Cerebellar cortex (tissue), 1 donor: Measurements from ENCODE around the gene SLC17A4.

ENCODE experiments used
- DNase-seq: peaks from one replicate; pipeline ENCODE4 v3.0.0-alpha.2; 2015; ENCODE audit warnings: low spot score

SLC17A4 gene

DNA sequence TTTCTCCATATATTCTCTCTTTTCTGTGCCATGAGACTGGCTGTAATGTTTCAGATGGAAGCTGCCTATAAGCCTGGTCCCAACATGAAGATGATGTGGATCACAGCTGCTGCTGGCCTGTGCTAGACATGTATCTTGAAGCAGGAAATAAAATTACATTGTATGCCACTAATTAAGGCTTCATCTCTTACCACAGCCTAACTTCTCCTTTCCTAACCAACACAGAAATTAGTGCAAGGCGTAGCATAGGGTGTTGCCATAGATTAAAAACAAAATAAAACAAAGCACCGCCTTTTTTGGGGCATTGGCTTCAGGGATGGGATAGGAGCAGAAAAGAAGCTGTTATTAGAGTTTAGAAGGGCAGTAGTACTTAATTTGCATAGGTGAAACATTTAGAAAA is 4.7 kb upstream of the SLC17A4 start:
- DNase-seq, result no peak

DNA sequence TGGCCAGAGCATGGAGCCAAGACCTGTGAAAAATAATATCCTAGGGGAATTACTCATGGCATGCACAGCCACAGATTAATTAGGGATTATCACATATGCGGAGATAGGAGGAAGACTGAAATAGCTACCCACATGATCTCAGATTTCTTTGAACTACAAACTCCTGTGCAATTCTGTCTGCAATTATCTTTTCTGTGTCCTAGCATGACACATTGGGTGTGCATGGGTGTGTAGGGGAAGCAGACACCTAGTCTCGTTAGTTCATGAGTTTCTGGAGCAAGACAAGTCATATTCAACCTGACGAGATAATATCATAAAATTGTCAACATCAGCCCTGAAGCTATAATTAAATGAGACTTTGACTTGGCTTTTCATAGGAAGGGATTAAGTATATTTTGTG is 3.6 kb upstream of the SLC17A4 start:
- no peak for DNase-seq

DNA sequence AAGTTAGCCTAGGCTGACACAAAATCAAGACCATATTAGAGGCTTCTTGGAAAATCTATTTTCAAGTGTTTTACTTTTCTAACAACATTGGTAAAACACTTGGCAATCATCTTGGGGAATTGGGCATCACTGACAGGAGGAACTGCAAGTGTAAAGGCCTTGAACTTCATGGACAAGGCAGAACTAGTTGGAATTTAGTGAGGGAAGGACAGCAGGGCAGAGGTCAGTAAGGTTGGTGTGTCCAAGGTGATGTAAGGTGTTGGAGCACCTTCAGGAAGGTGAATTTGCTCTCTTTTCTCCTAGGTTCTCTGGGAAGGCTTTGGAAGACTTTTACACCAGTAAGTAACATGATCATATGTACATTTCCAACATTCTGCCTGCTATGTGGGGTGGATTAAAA is 1.5 kb upstream of the SLC17A4 start:
- no peak for DNase-seq

DNA sequence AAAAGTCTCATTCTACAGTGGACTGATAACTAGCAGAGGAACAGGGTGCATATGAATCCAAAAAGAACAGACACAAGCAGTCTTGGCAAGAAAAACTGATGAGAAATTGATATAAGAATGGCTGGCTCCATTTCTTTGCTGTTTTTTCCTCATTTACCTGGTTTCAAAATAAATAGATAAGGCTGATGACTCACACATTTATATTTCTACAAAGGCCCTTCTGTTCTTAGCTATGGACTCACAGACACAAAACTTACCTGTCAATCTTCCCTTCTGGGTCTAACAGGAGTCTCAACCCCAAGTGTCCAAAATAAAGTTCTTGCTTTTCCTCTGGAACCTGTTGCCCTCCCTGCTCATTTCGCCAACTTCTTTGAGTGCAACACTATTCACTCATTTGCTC is 941 bp downstream of the SLC17A4 start:
- DNase-seq, result no peak

DNA sequence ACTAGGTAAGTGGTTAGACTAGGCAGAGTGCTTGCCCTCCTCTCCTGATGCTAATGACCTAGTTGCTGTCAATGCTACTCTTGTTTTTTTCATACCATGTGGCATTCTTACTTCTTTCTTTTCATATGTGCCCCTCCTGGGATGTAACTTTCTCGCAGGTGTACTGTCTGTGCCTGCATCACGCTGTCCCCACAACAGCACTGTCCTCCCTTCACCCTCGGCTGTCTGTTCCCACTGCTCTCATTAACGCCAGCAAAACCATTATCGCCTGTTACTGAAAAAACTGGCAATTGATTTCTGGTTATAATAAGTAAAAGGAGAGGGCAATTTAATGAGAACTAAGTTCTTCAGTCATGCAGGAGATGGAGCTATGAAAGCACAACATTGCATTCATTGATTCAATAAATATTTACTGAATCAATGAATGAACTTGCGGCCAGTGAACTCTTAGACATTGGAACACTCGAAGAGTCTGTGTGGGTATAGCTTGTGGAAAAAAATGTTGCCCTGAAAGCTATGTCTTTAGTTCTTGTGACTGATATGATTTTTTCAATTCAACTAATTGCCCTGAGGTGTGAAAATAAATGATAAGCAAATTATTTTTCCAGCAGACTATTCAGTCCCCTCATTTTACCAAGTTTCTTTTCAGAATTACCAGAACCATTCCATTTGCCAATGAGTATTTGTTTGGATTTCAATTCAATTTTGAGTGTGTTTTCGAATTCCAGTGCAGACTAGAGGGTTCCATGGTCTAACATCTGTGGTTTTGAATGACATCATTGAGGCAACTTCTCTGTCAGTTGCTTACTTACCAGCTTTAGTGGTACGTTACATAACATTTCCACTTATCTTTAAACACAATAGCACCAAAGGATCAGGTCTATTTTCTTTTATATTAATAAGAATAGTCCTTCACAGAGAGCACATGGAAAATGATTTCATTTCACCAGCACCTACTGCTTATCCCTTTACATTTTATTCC is 2.1 kb downstream of the SLC17A4 start:
- no peak for DNase-seq

DNA sequence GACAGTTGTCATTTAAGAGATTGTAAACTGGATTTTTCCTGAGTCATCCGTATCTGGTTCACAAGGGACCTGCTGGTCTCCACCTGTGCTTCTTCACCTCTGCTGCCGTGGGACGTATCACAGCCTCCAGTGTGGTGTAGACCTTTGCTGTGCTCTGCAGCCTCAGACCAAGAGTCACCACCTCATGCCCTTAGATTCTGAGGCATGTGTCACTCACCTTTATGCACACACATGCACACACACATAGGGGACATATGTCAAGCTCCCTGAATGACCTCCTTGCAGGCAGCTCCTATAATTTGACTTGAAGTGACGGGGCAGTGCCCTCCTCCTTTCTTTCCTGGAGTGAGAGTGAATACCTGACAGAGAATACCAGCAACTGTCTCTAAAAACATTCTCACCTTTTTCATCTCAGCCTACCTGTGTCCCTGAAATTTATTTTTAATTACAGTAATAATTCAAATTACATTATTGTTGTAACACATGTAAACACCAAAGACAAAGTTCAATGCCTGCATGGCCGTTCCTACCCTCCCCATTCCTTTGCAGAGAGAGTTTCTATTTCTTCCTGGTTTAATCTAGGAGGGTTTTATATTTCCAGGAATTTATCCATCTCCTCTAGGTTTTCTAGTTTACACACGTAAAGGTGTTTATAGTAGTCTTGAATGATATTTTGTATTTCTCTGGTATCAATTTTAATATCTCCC is 3.5 kb downstream of the SLC17A4 start:
- DNase-seq, result no peak

DNA sequence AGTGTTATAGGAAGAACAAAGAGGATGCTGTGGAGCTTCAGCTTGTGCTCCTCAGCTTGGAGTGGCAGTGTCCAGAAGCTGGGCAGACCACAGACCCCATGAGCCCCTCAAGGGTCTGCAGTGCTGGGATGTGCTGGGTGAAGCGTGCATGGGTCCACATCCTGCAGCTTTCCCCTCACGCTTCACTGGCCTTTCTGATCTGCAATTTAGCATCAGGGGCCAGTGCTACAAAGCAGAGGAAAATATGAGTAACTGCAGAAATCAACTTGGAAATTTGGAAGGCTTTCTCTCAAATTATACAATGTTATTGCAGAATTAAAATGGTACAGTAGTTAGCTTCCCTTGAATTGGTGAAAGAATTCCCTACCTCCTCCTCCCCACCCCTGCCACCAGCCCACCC is 10.1 kb downstream of the SLC17A4 start:
- DNase-seq, result no peak

DNA sequence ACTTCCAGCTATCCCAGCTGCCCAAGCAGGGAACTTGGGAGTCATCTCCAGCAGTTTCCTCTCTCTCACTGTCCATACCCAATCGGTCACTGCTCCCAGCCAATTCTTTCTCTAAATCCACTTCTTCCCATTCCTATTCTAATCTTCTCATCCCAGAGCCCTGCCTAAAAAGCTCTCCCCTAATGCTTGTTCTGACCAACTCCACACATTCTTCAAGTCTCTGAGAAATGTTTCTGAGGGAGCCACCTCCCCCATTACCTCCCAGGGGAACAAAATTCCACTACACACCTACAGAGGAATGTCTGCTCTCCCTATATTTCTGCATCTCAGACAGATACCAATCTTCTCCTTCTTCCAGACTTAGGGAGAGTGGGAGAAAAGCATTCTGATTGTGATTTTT is 14.0 kb downstream of the SLC17A4 start:
- no peak for DNase-seq

DNA sequence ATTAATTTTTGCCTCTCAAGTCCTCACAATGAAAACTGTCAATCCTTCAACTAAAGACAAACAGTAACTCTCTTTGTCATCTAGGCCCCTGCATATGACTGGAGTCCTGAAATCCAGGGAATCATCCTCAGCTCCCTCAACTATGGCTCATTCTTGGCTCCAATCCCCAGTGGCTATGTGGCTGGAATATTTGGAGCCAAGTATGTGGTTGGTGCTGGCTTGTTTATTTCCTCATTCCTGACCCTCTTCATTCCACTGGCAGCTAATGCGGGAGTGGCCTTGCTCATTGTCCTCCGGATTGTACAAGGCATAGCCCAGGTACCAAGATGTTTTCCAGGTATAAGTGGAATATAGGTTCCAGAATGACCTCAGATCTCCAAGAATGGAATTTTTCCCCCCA is 15.4 kb downstream of the SLC17A4 start:
- no peak for DNase-seq

DNA sequence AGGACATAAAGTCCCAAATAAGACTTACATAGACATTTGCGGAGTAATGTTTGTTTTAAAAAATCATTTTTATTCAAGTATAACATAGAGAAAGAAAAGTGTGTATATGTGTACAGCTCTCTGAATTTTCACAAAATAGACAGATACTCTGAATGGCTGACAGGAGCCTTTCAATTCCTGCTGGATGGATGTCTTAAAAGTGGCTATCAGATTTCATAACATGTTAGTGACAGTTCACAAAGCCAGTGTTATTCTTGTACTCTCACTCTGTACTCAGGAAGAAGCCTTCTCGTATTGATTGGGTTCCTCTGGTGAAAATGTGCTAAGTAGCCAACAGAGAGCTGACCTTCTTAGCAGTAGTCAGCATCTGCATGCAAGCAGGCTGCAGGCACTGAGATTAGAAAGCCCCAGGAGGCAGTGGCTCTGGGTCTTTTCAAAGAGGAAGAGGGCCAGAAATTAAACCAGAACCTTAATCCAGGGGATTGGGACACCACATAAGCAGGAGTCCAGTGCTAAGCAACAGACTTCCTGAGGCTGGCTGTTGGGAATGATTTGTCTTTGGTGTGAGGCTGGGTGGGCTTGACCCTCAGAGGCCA is 19.7 kb downstream of the SLC17A4 start:
- no peak for DNase-seq

DNA sequence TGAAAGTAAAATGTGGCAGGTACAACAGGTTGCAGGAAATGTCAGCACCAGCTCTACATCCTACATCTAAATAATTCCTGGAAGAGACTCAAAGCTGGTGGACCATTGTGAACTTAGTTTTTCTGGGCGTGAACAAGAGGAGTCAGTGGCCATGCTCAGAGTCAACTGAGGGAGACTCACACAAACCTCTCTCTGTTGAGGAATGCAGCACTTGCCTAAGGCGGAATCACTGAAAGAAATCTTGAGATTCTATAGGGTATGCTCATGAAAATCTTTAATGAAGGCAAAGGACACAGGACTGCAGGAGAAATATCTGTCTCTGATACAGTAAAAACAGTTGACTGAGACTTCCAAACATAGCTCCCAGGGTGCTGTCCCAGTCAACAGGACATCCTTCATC is 22.5 kb downstream of the SLC17A4 start:
- no peak for DNase-seq

DNA sequence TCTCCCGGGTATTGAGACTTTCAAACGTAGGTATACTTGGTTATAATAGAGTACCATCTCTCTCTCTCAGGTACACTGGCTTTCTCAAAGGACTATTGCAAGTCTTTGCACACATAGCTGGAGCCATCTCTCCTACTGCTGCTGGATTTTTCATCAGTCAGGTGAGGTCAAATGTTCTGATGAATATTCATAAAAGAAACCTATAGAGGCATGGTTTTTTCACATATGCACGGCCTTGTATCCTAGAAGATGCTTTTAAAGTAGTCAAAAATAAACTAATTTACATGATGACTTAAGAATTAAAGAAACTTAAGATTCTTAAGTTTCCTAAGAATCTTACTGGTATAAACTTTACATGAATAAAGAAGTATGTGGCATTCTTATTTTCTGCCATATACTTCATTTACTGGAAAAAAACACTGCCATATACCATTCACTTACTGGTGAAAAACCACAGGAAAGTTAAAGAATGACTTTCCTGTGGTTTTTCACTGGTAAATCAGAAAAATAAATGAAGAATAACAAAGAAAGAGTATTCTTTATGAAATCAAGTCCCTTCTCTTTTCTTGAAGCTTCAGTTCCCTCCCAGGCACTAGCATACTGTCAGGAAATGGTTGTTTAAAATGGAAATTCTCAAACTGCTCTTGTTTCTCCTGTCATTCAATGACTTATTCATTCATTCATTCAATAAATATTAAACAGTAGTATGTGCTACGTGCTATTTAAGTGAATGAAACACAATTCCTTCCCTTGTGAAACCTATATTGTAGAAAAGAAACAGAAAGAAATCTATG is 23.5 kb downstream of the SLC17A4 start:
- no peak for DNase-seq

DNA sequence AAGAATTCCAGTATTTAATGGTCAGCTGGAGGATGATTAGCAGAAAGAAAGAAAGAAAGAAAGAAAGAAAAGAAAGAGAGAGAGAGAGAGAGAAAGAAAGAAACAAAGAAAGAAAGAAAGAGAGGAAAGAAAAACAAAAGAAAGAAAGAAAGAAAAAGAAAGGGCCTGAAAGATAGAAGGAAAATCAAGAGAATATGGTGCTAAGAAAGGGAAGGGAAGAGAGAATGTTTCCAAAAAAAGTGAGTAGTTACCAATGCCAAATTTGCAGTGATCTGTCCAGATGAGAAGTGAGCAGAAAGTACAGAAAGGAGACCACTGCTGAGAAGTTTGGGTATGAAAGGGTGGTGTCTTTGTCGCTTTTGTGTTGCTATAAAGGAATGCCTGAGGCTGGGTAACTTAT is 26.6 kb downstream of the SLC17A4 start:
- no peak for DNase-seq

DNA sequence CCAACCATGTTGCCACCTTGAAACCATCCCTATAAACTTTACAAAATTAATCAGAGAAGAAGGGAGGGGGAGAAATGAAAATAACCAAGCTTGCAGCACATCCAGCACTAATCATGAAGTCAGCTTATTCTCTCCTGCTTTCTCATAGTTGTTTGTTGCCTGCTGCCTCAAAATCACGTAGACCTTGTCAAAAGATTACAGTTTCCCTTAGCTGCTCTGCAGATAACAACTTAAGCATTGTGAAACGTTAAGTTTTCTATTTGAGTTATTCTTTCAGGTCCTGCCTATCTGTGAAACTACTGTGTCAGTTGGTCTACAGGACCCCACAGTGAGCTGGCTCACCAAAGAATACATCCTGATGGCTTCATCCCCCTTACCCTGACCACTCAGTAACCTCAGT is 32.9 kb downstream of the SLC17A4 start:
- DNase-seq, result no peak

DNA sequence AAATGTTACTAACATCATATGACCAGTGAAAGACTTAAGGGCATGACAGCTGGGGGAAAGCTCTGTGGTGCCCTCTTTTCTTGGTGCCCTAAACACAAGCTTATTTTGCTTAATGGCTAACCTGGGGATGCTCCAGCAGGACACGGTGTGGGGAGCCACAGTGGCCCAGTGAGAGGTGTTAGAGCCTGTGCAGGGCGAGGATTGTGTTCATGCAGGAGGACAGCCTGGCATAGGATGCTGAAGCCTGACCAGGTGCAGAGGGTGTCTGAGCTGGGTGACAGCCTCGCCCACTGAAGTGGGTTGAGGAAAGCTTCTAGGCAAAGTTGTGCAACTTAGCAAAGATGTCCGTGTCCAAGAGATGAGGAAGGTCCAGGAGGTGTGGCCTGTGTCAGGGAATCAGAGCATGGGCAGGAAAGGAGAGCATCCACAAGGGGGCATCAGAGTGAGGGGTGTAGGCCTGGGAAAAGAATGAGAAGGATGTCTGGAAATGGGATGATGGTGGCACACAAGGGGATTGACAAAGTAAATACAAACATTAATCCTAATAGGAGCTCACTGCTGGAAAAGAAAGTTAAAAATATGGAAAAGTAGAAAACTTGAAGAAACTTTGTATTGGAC is 33.9 kb downstream of the SLC17A4 start:
- peak; percentile 41 for DNase-seq

DNA sequence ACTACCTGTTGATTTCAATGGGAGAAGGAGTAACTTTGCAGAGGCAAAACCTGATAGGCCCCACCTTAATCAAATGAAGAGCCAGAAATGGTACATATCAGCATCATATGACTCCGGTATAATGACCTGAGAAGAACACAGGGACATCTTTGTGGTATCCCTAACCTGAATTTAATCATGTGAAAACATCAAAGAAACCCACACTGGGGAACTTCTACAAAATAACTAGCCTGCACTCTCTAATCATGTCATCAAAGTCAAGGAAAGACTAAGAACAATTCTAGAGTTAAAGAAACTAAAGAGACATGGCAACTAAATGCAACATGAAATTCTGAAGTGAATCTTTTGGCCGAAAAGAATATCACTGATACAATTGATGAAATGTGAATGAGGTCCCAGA is 34.9 kb downstream of the SLC17A4 start:
- no peak for DNase-seq

DNA sequence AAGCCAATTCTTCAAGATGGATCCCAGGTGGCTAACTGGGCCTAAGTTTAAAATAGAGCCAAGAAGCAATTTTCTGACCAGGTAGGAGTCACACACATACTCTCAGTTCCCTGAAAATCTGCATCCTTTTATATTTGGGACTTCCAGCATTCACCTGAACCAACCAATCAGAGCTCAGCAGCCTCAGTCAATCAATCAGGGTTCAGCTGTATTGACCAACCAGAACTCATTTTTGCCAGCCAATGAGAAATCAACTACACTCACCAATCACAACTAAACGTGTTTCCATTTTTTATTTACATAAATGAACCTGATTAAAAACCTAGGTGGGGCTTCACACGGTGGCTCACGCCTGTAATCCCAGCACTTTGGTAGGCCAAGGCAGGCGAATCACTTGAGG is 37.5 kb downstream of the SLC17A4 start:
- DNase-seq, result no peak

DNA sequence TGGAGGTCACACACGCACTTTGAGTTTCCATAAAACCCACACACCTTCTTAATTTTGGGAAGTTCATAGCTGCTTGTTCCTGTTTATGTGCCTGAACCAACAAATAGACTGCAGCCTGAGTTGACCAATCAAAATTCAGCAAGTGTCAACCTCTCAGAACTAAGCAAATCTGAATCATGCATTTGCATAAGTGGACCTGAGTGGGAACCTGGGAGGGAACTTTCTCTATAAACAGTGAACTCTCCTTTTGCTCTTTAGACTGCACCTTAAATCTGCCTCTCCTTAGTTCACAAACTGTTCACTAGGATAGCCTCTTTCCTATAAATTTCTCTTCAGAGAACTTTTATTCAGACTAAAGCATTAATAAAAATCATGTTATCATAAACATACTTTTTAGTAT is 39.4 kb downstream of the SLC17A4 start:
- no peak for DNase-seq

DNA sequence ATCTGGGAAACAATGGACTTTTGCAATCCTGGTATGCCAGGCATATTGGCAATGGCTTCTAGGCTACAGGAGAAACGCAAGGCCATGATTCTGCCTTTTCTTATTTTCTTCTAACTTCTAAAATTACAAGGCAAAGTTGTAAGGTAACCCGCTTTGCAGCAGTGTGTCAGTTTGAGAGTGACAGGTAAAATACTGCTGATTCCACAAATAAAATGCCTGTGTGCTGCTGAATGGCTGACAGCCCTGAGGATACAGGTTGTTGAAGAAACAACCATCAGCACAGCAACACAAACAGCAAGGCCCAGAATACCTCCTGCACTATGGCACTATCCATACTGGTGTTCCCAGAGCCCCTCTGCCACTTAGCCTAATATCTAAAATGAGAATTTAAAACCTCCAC is 40.2 kb downstream of the SLC17A4 start:
- DNase-seq, result no peak

DNA sequence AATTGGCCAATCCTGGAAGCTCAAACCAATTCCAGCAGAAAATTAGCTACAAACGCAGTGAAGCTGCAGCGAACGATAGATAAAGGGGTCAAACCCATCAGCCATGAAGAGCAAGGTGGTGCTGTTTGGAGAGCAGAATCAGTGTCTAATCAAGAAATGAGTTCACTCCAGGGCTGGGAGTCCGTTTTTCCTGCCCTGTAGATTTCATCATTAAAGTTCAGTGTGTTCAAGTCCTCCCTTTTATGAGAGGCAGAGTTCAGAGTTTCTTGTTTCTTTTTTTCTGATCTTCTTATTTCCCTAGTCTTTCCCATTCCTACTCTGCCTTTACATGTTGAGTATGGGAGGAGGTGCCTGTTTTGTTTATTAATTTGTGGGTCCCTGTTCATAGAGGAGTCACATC is 46.9 kb downstream of the SLC17A4 start:
- no peak for DNase-seq

DNA sequence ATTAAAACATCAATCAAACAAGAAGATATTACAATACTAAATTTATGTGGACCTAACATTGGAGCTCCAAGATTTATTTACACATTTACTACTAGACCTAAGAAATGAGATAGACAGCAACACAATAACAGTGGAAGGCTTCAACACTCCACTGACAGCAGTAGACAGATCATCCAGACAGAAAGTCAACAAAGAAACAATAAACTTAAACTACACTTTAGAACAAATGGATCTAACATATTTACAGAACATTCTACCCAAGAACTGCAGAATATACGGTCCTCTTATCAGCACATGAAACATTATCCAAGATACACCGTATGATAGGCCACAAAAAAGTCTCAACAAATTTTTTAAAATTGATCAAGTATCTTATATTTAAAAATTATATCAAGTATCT is 50.3 kb downstream of the SLC17A4 start:
- DNase-seq, result no peak

DNA sequence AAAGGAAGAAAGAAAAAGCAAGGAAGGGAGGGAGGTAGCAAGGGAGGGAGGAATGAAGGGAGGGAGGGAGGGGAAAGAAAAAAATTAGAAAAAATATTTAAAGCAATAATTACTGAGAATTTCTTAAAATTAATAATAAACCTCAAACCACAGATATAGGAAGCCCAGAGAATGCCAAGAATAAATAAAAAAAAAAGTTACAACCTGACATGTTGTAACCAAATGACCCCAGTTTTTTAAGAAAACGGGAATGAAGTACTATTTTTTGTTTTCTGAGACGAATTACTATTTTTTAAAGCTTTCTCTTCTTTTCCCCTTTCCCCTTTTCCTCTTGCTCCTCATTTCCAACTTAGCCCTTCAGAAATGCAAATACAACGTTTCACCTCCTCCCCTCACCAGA is 60.7 kb downstream of the SLC17A4 start:
- no peak for DNase-seq
